Nephron (organoid): ENCODE measurements around the gene XPNPEP1.

Experiments
- H3K27ac Mint-ChIP-seq, 3 experiments: 2 replicates each; pipeline ENCODE4 v1.8.0; 2020; ENCODE audit warnings: mixed read lengths in 3 of 3, mild to moderate bottlenecking in 2 of 3, moderate library complexity in 1 of 3
- H3K27me3 Mint-ChIP-seq: 2 replicates; pipeline ENCODE4 v1.8.0; 2021; ENCODE audit warnings: low read depth, mild to moderate bottlenecking, moderate library complexity, mixed read lengths
- H3K36me3 Mint-ChIP-seq: 2 replicates; pipeline ENCODE4 v1.8.0; 2020; ENCODE audit warnings: low read depth, mixed read lengths
- H3K4me1 Mint-ChIP-seq: 2 replicates; pipeline ENCODE4 v1.8.0; 2020; ENCODE audit warnings: mixed read lengths
- H3K4me3 Mint-ChIP-seq, 3 experiments: 2 replicates each; pipeline ENCODE4 v1.8.0; 2020; ENCODE audit warnings: mild to moderate bottlenecking in 3 of 3, mixed read lengths in 3 of 3, moderate library complexity in 2 of 3
- H3K9me3 Mint-ChIP-seq: 2 replicates; pipeline ENCODE4 v1.8.0; 2020; ENCODE audit warnings: mixed read lengths
- TF ChIP-seq, protein P1 (sequence below), 3 experiments: fragments of 200-600 bp; sonication (generic); IDR thresholded peaks; one replicate each; pipeline ENCODE4 v1.5.0; 2021; ENCODE audit warnings: antibody characterized with exemption in 3 of 3; ENCODE audit not compliant: unreplicated experiment in 3 of 3

XPNPEP1 gene

GRCh38 chr10:109881769-109882057 lies 41.6 kb downstream of the XPNPEP1 start:
- TF ChIP-seq, protein P1, sequence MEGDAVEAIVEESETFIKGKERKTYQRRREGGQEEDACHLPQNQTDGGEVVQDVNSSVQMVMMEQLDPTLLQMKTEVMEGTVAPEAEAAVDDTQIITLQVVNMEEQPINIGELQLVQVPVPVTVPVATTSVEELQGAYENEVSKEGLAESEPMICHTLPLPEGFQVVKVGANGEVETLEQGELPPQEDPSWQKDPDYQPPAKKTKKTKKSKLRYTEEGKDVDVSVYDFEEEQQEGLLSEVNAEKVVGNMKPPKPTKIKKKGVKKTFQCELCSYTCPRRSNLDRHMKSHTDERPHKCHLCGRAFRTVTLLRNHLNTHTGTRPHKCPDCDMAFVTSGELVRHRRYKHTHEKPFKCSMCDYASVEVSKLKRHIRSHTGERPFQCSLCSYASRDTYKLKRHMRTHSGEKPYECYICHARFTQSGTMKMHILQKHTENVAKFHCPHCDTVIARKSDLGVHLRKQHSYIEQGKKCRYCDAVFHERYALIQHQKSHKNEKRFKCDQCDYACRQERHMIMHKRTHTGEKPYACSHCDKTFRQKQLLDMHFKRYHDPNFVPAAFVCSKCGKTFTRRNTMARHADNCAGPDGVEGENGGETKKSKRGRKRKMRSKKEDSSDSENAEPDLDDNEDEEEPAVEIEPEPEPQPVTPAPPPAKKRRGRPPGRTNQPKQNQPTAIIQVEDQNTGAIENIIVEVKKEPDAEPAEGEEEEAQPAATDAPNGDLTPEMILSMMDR (IDR thresholded peaks at IDR 0.05; ENCODE audit: unreplicated experiment in 3 of 3): no peak
- H3K4me3 Mint-ChIP-seq: no peak overlapping the region
- H3K4me1 Mint-ChIP-seq: peaks cover 30% of the 10 kb centered on the region
- no peaks in the 10 kb centered on the region for H3K27me3 Mint-ChIP-seq
- H3K27ac Mint-ChIP-seq: no peak overlapping the region
- H3K36me3 Mint-ChIP-seq: peaks cover 68% of the 10 kb centered on the region
- no peaks in the 10 kb centered on the region for H3K9me3 Mint-ChIP-seq

DNA sequence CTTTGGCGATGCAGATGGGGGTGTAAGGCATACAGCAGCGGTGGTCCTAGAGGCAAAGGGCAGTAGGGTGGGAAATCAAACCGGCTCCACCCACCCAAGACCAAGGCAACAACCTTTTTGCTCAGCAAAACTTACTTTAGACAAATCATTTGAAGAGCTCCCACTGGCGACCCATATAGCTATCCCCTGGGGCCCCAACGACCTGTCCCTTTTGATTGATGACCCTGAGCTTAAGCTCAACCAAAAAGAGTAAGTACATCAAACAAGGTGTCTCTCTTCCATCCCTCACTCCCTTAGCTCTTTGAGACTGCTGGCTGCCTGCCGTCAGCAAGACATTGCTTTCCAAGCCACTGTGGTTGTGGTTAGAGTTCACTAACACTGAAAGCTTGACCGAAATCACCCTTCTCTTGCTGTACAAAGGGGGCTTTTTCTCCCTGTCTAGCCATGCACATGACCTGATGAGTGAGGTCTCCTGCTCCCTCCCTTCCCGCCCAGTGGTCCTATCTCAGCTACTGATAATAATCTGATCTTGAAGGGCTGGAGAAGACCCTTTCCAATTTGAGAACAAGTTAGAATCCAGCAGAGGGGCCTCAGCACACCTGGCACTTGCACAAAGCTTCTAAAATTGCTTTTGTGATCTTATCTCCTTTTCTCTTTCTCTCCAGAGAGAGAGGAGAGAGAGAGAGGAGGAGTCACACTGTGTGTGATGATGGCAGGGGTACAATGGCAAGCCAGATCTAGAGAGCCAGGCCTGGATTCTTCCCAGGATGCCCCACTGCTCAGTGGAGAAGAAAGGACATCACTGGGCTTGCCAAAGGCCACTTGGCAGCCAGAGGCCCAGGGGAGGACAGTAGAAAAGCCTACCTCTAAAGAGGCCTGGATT lies 42.2 kb downstream of the XPNPEP1 start:
- Mint-ChIP-seq H3K36me3 (peaks cover 68% of the 10 kb centered on the region), H3K4me1 (peaks cover 24% of the 10 kb centered on the region), H3K9me3 (no peaks in the 10 kb centered on the region), H3K4me3 (no peak overlapping the region), H3K27ac (no peak overlapping the region), H3K27me3 (no peaks in the 10 kb centered on the region)
- TF ChIP-seq, protein P1 (IDR thresholded peaks at IDR 0.05; ENCODE audit: unreplicated experiment in 3 of 3): no peak

DNA sequence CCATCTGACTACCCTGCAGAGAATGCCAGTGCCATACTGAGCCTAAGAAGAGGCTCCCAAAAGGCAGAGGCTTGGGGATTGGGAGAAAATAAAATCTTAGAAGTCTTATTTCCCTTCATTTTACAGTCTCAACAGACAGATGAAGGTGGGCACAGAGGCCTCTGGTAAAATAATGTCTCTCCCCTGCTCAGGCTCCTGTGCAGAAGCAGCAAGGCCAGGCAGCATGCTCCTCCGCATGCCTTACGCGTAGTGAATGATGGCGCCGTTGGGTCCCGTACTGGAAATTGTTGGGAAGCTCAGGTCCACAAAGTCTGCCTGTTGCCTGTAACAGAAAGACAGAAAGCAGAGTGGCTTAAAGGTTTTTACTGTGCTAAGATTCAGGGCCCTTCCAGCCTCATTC lies 45.8 kb downstream of the XPNPEP1 start:
- Mint-ChIP-seq H3K27me3 (no peaks in the 10 kb centered on the region), H3K9me3 (no peaks in the 10 kb centered on the region), H3K36me3 (peaks cover 71% of the 10 kb centered on the region), H3K4me1 (no peaks in the 10 kb centered on the region), H3K27ac (no peak overlapping the region), H3K4me3 (no peak overlapping the region)
- TF ChIP-seq, protein P1 (IDR thresholded peaks at IDR 0.05; ENCODE audit: unreplicated experiment in 3 of 3): no peak

DNA sequence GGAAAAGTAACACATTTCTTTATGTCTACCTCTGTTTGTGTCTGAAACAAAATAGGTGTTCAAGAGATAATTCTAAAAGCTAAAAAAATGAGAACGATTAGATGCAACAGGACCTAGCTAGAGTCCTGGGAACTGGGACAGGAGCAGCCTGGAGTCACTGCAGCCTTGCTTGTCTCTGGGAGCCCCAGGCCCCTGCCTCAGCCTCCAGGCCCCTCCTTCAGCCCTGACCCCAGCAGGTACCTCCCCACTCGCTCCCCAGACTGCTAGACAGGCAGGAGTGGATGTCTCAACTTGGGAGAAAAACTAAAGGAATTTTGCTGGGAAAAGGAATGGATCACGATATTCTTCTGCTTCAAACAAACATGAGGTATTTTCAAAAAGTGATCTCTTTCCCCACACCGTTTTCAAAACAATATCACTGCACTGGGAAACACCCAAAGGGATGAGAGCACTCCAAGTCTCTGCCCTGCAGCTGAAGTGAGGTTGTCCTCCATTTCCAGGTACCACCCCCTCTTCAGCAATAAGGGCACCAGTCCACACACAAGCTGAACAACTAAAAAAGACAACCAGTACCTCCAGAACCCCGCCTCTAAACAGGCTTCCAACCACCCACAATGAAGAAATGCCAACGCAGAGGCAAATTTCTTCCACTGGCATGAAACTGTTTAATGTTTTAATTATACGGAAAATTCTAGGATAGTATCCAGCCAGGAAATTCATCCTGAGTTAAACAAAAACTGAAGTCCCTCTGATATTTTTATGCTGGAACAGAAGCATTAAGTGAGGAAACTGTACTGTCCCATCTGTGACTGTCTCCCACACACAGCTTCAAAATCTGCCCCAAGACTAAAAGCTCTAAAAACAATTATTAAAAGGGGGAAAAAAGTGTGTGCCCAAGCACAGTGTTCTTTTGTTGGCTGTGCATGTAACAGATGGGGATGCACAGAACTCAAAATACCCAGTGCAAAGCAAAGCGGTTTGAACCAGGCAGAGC lies 47.2 kb downstream of the XPNPEP1 start:
- H3K9me3 Mint-ChIP-seq: no peaks in the 10 kb centered on the region
- no peak overlapping the region for H3K27ac Mint-ChIP-seq
- H3K27me3 Mint-ChIP-seq: no peaks in the 10 kb centered on the region
- no peaks in the 10 kb centered on the region for H3K4me1 Mint-ChIP-seq
- H3K4me3 Mint-ChIP-seq: no peak overlapping the region
- TF ChIP-seq, protein P1 (IDR thresholded peaks at IDR 0.05; ENCODE audit: unreplicated experiment in 3 of 3): no peak
- H3K36me3 Mint-ChIP-seq: peaks cover 72% of the 10 kb centered on the region

GRCh38 chr10:109875151-109875568 lies 48.2 kb downstream of the XPNPEP1 start:
- no peak overlapping the region for H3K4me3 Mint-ChIP-seq
- TF ChIP-seq, protein P1 (IDR thresholded peaks at IDR 0.05; ENCODE audit: unreplicated experiment in 3 of 3): no peak
- H3K4me1 Mint-ChIP-seq: no peaks in the 10 kb centered on the region
- H3K27me3 Mint-ChIP-seq: no peaks in the 10 kb centered on the region
- H3K27ac Mint-ChIP-seq: no peak overlapping the region
- H3K36me3 Mint-ChIP-seq: peaks cover 66% of the 10 kb centered on the region
- no peaks in the 10 kb centered on the region for H3K9me3 Mint-ChIP-seq
